ENCODE data around the gene CEMIP. TPM values are rescaled to one million over a fixed set of nuclear protein-coding genes. Genes with fewer than 3 reads are reported as not detected.
A peak's percentile ranks its signal among the peaks of the same experiment; 100 is the strongest.

CEMIP gene
- polyA plus RNA-seq, 3 donors: not detected

DNA sequence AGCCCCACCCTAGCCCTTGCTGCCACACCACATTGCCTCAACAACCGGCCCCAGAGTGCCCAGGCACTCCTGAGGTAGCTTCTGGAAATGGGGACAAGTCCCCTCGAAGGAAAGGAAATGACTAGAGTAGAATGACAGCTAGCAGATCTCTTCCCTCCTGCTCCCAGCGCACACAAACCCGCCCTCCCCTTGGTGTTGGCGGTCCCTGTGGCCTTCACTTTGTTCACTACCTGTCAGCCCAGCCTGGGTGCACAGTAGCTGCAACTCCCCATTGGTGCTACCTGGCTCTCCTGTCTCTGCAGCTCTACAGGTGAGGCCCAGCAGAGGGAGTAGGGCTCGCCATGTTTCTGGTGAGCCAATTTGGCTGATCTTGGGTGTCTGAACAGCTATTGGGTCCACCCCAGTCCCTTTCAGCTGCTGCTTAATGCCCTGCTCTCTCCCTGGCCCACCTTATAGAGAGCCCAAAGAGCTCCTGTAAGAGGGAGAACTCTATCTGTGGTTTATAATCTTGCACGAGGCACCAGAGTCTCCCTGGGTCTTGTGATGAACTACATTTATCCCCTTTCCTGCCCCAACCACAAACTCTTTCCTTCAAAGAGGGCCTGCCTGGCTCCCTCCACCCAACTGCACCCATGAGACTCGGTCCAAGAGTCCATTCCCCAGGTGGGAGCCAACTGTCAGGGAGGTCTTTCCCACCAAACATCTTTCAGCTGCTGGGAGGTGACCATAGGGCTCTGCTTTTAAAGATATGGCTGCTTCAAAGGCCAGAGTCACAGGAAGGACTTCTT, 171.3 kb downstream of the CEMIP start:
- TF ChIP-seq, protein P1, sequence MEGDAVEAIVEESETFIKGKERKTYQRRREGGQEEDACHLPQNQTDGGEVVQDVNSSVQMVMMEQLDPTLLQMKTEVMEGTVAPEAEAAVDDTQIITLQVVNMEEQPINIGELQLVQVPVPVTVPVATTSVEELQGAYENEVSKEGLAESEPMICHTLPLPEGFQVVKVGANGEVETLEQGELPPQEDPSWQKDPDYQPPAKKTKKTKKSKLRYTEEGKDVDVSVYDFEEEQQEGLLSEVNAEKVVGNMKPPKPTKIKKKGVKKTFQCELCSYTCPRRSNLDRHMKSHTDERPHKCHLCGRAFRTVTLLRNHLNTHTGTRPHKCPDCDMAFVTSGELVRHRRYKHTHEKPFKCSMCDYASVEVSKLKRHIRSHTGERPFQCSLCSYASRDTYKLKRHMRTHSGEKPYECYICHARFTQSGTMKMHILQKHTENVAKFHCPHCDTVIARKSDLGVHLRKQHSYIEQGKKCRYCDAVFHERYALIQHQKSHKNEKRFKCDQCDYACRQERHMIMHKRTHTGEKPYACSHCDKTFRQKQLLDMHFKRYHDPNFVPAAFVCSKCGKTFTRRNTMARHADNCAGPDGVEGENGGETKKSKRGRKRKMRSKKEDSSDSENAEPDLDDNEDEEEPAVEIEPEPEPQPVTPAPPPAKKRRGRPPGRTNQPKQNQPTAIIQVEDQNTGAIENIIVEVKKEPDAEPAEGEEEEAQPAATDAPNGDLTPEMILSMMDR (IDR thresholded peaks at IDR 0.05): no peak
- no peak overlapping the region for H3K9ac ChIP-seq (ENCODE audit: insufficient read depth, low read length, poor library complexity, severe bottlenecking)
- no peaks in the 10 kb centered on the region for H3K27me3 ChIP-seq (ENCODE audit: control insufficient read depth in 2 of 2, insufficient read depth in 2 of 2, low read length in 2 of 2)
- H3K4me2 ChIP-seq (replicated peaks; ENCODE audit: extremely low read depth, low read length, poor library complexity, severe bottlenecking): no peak overlapping the region
- intact Hi-C loops (cut with micrococcal nuclease): no loop called here
- no peak overlapping the region for H3K4me3 Mint-ChIP-seq
- no peak for DNase-seq
- no peak overlapping the region for H3K27ac ChIP-seq (ENCODE audit: low read depth in 1 of 2, low read length in 2 of 2)
- H3K4me1 Mint-ChIP-seq: peaks cover 4% of the 10 kb centered on the region
- no peak overlapping the region for H3K4me3 ChIP-seq (replicated peaks in 1 of 3; ENCODE audit: low read depth in 2 of 3, low read length in 3 of 3)
- H4K20me1 ChIP-seq (ENCODE audit: insufficient read depth, low read length): no peaks in the 10 kb centered on the region
- H3K36me3 ChIP-seq (replicated peaks in 1 of 2; ENCODE audit: control insufficient read depth in 1 of 2, insufficient read depth in 2 of 2, low read length in 2 of 2): peaks cover 34 to 72% of the 10 kb centered on the region in 2 donors
- no peaks in the 10 kb centered on the region for H3K79me2 ChIP-seq (ENCODE audit: insufficient read depth, low read length)
- H3K9me3 Mint-ChIP-seq: peaks cover 0 to 1% (median 0%) of the 10 kb centered on the region in 7 donors
- H3K27ac Mint-ChIP-seq: peak overlapping the region in 3 of 7 donors; percentile 1 to 38 (median 15)
- peaks cover 60 to 66% of the 10 kb centered on the region in 2 donors for H3K36me3 Mint-ChIP-seq
- H3K27me3 Mint-ChIP-seq (ENCODE audit: low read depth in 3 of 3): peaks cover 0 to 5% (median 2%) of the 10 kb centered on the region in 3 donors
- peaks cover 2% of the 10 kb centered on the region in 2 donors for H3K4me1 ChIP-seq (ENCODE audit: control insufficient read depth in 1 of 2, insufficient read depth in 2 of 2, low read length in 2 of 2)
- 78% methylated on average over 5 of the region's 8 CpGs for WGBS (ENCODE audit: insufficient coverage)
- H2AFZ ChIP-seq (ENCODE audit: insufficient read depth, low read depth, low read length, poor library complexity, severe bottlenecking): no peak overlapping the region
- no peaks in the 10 kb centered on the region for H3K9me3 ChIP-seq (replicated peaks in 1 of 2; ENCODE audit: control insufficient read depth in 1 of 2, insufficient read depth in 1 of 2, low read length in 2 of 2)

DNA sequence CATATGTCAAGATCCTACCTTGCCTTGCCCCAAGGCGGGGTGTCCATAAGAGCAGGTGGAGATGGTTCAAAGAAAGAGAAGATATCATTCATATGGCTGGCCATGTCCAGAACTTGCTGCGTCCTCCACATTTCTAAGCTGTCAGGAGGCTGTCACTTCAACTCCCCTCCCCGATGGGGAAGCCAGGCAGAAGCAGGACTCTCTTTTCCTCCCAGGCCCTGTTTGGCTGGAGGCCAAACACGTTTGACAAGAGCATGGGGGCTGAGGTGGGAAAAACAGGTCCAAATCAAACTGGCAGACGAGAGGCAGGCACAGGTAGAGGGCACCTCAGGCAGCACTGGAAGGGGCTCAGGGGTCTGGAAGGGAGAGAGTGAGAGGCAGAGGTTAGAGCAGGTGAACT, 172.8 kb downstream of the CEMIP start:
- Histone ChIP-seq H3K9ac (ENCODE audit: insufficient read depth, low read length, poor library complexity, severe bottlenecking) (no peak overlapping the region), H3K4me3 (replicated peaks in 1 of 3; ENCODE audit: low read depth in 2 of 3, low read length in 3 of 3) (no peak overlapping the region), H4K20me1 (ENCODE audit: insufficient read depth, low read length) (no peaks in the 10 kb centered on the region), H3K79me2 (ENCODE audit: insufficient read depth, low read length) (no peaks in the 10 kb centered on the region), H3K4me2 (replicated peaks; ENCODE audit: extremely low read depth, low read length, poor library complexity, severe bottlenecking) (no peak overlapping the region), H3K36me3 (replicated peaks in 1 of 2; ENCODE audit: control insufficient read depth in 1 of 2, insufficient read depth in 2 of 2, low read length in 2 of 2) (peaks cover 33 to 58% of the 10 kb centered on the region in 2 donors), H3K27me3 (ENCODE audit: control insufficient read depth in 2 of 2, insufficient read depth in 2 of 2, low read length in 2 of 2) (no peaks in the 10 kb centered on the region), H2AFZ (ENCODE audit: insufficient read depth, low read depth, low read length, poor library complexity, severe bottlenecking) (no peak overlapping the region), H3K4me1 (ENCODE audit: control insufficient read depth in 1 of 2, insufficient read depth in 2 of 2, low read length in 2 of 2) (peaks cover 16 to 17% of the 10 kb centered on the region in 2 donors), H3K9me3 (replicated peaks in 1 of 2; ENCODE audit: control insufficient read depth in 1 of 2, insufficient read depth in 1 of 2, low read length in 2 of 2) (no peaks in the 10 kb centered on the region), H3K27ac (ENCODE audit: low read depth in 1 of 2, low read length in 2 of 2) (no peak overlapping the region)
- H3K27me3 Mint-ChIP-seq (ENCODE audit: low read depth in 3 of 3): peaks cover 0 to 5% (median 2%) of the 10 kb centered on the region in 3 donors
- no peak for DNase-seq
- peaks cover 17% of the 10 kb centered on the region for H3K4me1 Mint-ChIP-seq
- peaks cover 0 to 1% (median 0%) of the 10 kb centered on the region in 7 donors for H3K9me3 Mint-ChIP-seq
- intact Hi-C loops (cut with micrococcal nuclease): no loop called here
- H3K27ac Mint-ChIP-seq: peak overlapping the region in 2 of 7 donors; percentile 18 to 25
- H3K4me3 Mint-ChIP-seq: no peak overlapping the region
- 100% methylated on average over 2 of the region's 5 CpGs for WGBS (ENCODE audit: insufficient coverage)
- H3K36me3 Mint-ChIP-seq: peaks cover 54% of the 10 kb centered on the region in 2 donors
- TF ChIP-seq, protein P1 (IDR thresholded peaks at IDR 0.05): no peak
